Kidney (tissue), 14 donors: Measurements from ENCODE around the gene CEP63. TPM values are rescaled to one million over a fixed set of nuclear protein-coding genes. Genes with fewer than 3 reads are reported as not detected.

Experiments
- DNase-seq, 5 donors: peaks; one replicate each; pipeline ENCODE4 v3.0.0-alpha.2; 2013 to 2020
- FAIRE-seq: peaks from 2 replicates; lab custom pipeline; 2012; peaks lifted over from hg19 to GRCh38; lab: Jason Lieb, UNC
- H3K27ac ChIP-seq, 2 donors: one replicate each; pipeline ENCODE4 v1.7.0; 2013; ENCODE audit warnings: low read depth in 2 of 2, low read length in 2 of 2, inconsistent platforms in 1 of 2
- H3K27me3 ChIP-seq: one replicate; pipeline ENCODE4 v1.7.1; 2013; ENCODE audit warnings: low read length, inconsistent platforms; ENCODE audit not compliant: control insufficient read depth, insufficient read depth
- H3K36me3 ChIP-seq, 3 donors: one replicate each; pipeline versions ENCODE4 v1.7.0 to v1.7.1; 2013; ENCODE audit warnings: low read length in 3 of 3, control low read depth in 1 of 3, inconsistent platforms in 1 of 3; ENCODE audit not compliant: insufficient read depth in 3 of 3, control insufficient read depth in 2 of 3
- H3K4me1 ChIP-seq, 3 donors: one replicate each; pipeline versions ENCODE4 v1.7.0 to v1.7.1; 2013; ENCODE audit warnings: low read length in 3 of 3, inconsistent platforms in 1 of 3, low read depth in 1 of 3; ENCODE audit not compliant: control insufficient read depth in 2 of 3, insufficient read depth in 2 of 3
- H3K4me3 ChIP-seq, 3 donors: one replicate each; pipeline versions ENCODE4 v1.7.0 to v1.8.1; 2013; ENCODE audit warnings: low read length in 3 of 3, control low read depth in 1 of 3, inconsistent platforms in 1 of 3
- H3K9ac ChIP-seq, 3 donors: one replicate each; pipeline versions ENCODE4 v1.7.0 to v1.7.1; 2013; ENCODE audit warnings: low read length in 3 of 3, control low read depth in 1 of 3, inconsistent platforms in 1 of 3
- H3K9me3 ChIP-seq, 3 donors: one replicate each; pipeline versions ENCODE4 v1.7.0 to v1.7.1; 2013; ENCODE audit warnings: low read length in 3 of 3, control low read depth in 1 of 3, inconsistent platforms in 1 of 3; ENCODE audit not compliant: control insufficient read depth in 2 of 3, insufficient read depth in 1 of 3
- intact Hi-C: fragments of 100-400 bp; cut with DNase I; formaldehyde crosslinking; loops from one replicate; pipeline ENCODE4 v1.11.1; 2022
- polyA plus RNA-seq: library from polyadenylated mRNA; stranded (reverse); fragments of 350-450 nt; fragmentation: Illumina TruSeq; extraction: RNeasy Lipid Tissue Mini Kit (QIAGEN cat#74804); gene quantifications from one replicate; pipeline ENCODE4 v1.2.3, GENCODE V29; 2014; ENCODE audit warnings: low read depth, low replicate concordance; ENCODE audit not compliant: insufficient read depth
- total RNA-seq: library from RNA; stranded (reverse); fragmentation: NEBNext Ultra II Directional; extraction: Animal tissue kit (Norgen Biotek cat#: 25700); gene quantifications from one replicate; pipeline ENCODE4 v1.2.1, GENCODE V29; 2021
- TF ChIP-seq, protein P1 (sequence below): IDR thresholded peaks from 3 replicates; pipeline ENCODE4 v1.5.1; 2012; ENCODE audit warnings: mild to moderate bottlenecking, moderate library complexity, borderline replicate concordance; ENCODE audit not compliant: insufficient read depth; ENCODE audit errors: extremely low read depth
- donor health status: control.
- donor health status: control.
- donor health status: control.
- donor health status: control.
- donor health status: control.
- donor health status: DM: yes; HTN: yes; CAD: no.
- donor health status: Normal renal cell carcinoma (clear cell type).

The CEP63 gene
- total and polyA plus RNA-seq, 2 donors from 2014 or later: 19.2 to 19.6 TPM

- H3K9me3 ChIP-seq: no peaks in the 10 kb centered on the region
- peaks cover 7 to 14% (median 11%) of the 10 kb centered on the region in 3 donors for H3K4me1 ChIP-seq
- peak overlapping the region in 1 of 2 donors; percentile 57 for H3K27ac ChIP-seq
- FAIRE-seq: no peak
- no peak for DNase-seq
- no peak overlapping the region for H3K4me3 ChIP-seq
- no peak overlapping the region for H3K9ac ChIP-seq
- H3K27me3 ChIP-seq: no peaks in the 10 kb centered on the region
- TF ChIP-seq, protein P1, sequence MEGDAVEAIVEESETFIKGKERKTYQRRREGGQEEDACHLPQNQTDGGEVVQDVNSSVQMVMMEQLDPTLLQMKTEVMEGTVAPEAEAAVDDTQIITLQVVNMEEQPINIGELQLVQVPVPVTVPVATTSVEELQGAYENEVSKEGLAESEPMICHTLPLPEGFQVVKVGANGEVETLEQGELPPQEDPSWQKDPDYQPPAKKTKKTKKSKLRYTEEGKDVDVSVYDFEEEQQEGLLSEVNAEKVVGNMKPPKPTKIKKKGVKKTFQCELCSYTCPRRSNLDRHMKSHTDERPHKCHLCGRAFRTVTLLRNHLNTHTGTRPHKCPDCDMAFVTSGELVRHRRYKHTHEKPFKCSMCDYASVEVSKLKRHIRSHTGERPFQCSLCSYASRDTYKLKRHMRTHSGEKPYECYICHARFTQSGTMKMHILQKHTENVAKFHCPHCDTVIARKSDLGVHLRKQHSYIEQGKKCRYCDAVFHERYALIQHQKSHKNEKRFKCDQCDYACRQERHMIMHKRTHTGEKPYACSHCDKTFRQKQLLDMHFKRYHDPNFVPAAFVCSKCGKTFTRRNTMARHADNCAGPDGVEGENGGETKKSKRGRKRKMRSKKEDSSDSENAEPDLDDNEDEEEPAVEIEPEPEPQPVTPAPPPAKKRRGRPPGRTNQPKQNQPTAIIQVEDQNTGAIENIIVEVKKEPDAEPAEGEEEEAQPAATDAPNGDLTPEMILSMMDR: no peak
- H3K36me3 ChIP-seq: no peaks in the 10 kb centered on the region
- intact Hi-C loops: no loop called here
Observed at GRCh38 chr3:134446800-134447199, 39.1 kb upstream of the CEP63 start.

DNA sequence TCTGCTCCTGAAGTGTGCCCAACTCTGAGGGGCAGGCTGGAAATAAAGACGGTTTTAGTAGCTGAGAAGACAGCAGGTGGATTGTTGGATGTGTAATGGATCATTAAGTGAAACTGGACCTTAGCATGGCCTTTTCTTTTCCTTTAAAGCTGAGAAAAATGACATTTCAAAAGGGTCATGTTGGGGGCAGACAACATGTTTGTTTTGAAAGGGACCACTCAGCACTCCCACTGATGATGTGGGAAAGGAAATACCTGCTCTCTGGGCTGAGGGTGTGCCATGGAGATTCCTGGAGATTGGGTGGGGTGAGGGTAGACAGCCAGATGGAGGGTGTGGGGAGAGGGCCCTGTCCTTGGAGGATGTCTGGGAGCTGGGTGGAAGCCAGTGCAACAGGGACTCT, 38.5 kb upstream of the CEP63 start:
- H3K9me3 ChIP-seq: no peaks in the 10 kb centered on the region
- TF ChIP-seq, protein P1: no peak
- no peak for FAIRE-seq
- H3K4me3 ChIP-seq: no peak overlapping the region
- no peaks in the 10 kb centered on the region for H3K36me3 ChIP-seq
- intact Hi-C loops: no loop called here
- no peak overlapping the region for H3K9ac ChIP-seq
- peak overlapping the region in 1 of 2 donors; percentile 16 for H3K27ac ChIP-seq
- peak in 3 of 5 donors; percentile 32 to 77 (median 74) for DNase-seq
- H3K4me1 ChIP-seq: peaks cover 7 to 14% (median 11%) of the 10 kb centered on the region in 3 donors
- H3K27me3 ChIP-seq: no peaks in the 10 kb centered on the region

- peaks cover 7 to 14% (median 11%) of the 10 kb centered on the region in 3 donors for H3K4me1 ChIP-seq
- DNase-seq (no peak), FAIRE-seq (no peak)
- H3K36me3 ChIP-seq: no peaks in the 10 kb centered on the region
- no peaks in the 10 kb centered on the region for H3K27me3 ChIP-seq
- no peak overlapping the region for H3K4me3 ChIP-seq
- H3K9me3 ChIP-seq: no peaks in the 10 kb centered on the region
- H3K9ac ChIP-seq: no peak overlapping the region
- intact Hi-C loops: no loop called here
- TF ChIP-seq, protein P1: no peak
- no peak overlapping the region for H3K27ac ChIP-seq
Observed at GRCh38 chr3:134448664-134449063, 37.2 kb upstream of the CEP63 start.

GRCh38 chr3:134449277-134449676, 36.6 kb upstream of the CEP63 start:
- intact Hi-C loops: no loop called here
- Histone ChIP-seq H3K9ac (no peak overlapping the region), H3K9me3 (no peaks in the 10 kb centered on the region), H3K27me3 (no peaks in the 10 kb centered on the region), H3K4me3 (no peak overlapping the region), H3K4me1 (peaks cover 7 to 14% (median 11%) of the 10 kb centered on the region in 3 donors), H3K27ac (no peak overlapping the region), H3K36me3 (no peaks in the 10 kb centered on the region)
- FAIRE-seq: no peak
- TF ChIP-seq, protein P1: peak; percentile 53
- DNase-seq: peak in 1 of 5 donors; percentile 51
